IMR-90 (cell line): ENCODE data around the gene CD70. TPM values are rescaled to one million over a fixed set of nuclear protein-coding genes. Genes with fewer than 3 reads are reported as not detected.

Source experiments
- ATAC-seq: fragments of 200-7000 bp; cut with Tn5 transposase; 2 replicates; pipeline ENCODE4 v1.9.1; 2020; ENCODE audit warnings: low read depth, mild to moderate bottlenecking, moderate library complexity
- BruUV-seq: library from RNA; stranded (reverse); fragments of 400-500 nt; replicated peaks from 2 replicates; lab custom pipeline; 2021; lab: Mats Ljungman, UMichigan
- CTCF ChIA-PET: fragments of 300-600 bp; formaldehyde crosslinking; extraction: SDS; loops from one replicate; lab custom pipeline; 2021; ENCODE audit warnings: antibody characterized with exemption; lab: Yijun Ruan, JAX
- POLR2A ChIA-PET: fragments of 300-600 bp; sonication (Branson Sonifier 250); formaldehyde crosslinking; loops from one replicate; lab custom pipeline; 2022; ENCODE audit warnings: antibody characterized with exemption; ENCODE audit not compliant: unreplicated experiment; lab: Charles Lee
- DNase-seq: peaks from one replicate; pipeline ENCODE4 v3.0.0; 2013
- H2AFZ ChIP-seq: replicated peaks from 2 replicates; pipeline ENCODE3; 2013; ENCODE audit warnings: low read length, mild to moderate bottlenecking; ENCODE audit not compliant: poor library complexity
- H2AK5ac ChIP-seq: 2 replicates; pipeline ENCODE4 v1.6.1; 2013; ENCODE audit warnings: low read depth, low read length, inconsistent platforms
- H2AK9ac ChIP-seq: replicated peaks from 2 replicates; pipeline ENCODE3; 2013; ENCODE audit warnings: mild to moderate bottlenecking, low read depth, low read length, moderate library complexity; ENCODE audit not compliant: poor library complexity
- H2BK120ac ChIP-seq: 2 replicates; pipeline ENCODE4 v1.6.1; 2013; ENCODE audit warnings: low read depth, low read length, inconsistent platforms
- H2BK15ac ChIP-seq: 3 replicates; pipeline ENCODE4 v1.6.1; 2013; ENCODE audit warnings: low read depth, low read length, inconsistent platforms
- H2BK20ac ChIP-seq: 2 replicates; pipeline ENCODE4 v1.6.1; 2013; ENCODE audit warnings: low read depth, mild to moderate bottlenecking, inconsistent platforms, low read length, moderate library complexity
- H2BK5ac ChIP-seq: 2 replicates; pipeline ENCODE4 v1.6.1; 2013; ENCODE audit warnings: mild to moderate bottlenecking, low read depth, low read length, inconsistent platforms; ENCODE audit not compliant: poor library complexity, severe bottlenecking
- H3K14ac ChIP-seq: replicated peaks from 2 replicates; pipeline ENCODE4 v1.6.1; 2013; ENCODE audit warnings: low read depth, low read length, inconsistent platforms
- H3K18ac ChIP-seq: 2 replicates; pipeline ENCODE4 v1.6.1; 2013; ENCODE audit warnings: low read depth, low read length, control low read depth
- H3K23ac ChIP-seq: 2 replicates; pipeline ENCODE4 v1.6.1; 2013; ENCODE audit warnings: low read depth, low read length, inconsistent platforms
- H3K27ac ChIP-seq: 2 replicates; pipeline ENCODE4 v1.5.1; 2013; ENCODE audit warnings: mild to moderate bottlenecking, control low read depth, low read length; ENCODE audit not compliant: insufficient read depth
- H3K27me3 ChIP-seq: 2 replicates; pipeline ENCODE4 v1.6.1; 2013; ENCODE audit warnings: low read length; ENCODE audit not compliant: control insufficient read depth, insufficient read depth
- H3K36me3 ChIP-seq: 2 replicates; pipeline ENCODE4 v1.6.1; 2013; ENCODE audit warnings: low read length, mixed read lengths; ENCODE audit not compliant: control insufficient read depth, insufficient read depth
- H3K4ac ChIP-seq: 2 replicates; pipeline ENCODE4 v1.6.1; 2013; ENCODE audit warnings: low read depth, low read length, inconsistent platforms
- H3K4me1 ChIP-seq: 2 replicates; pipeline ENCODE4 v1.6.1; 2013; ENCODE audit warnings: low read length, mixed read lengths; ENCODE audit not compliant: control insufficient read depth, insufficient read depth
- H3K4me2 ChIP-seq: 2 replicates; pipeline ENCODE4 v1.6.1; 2013; ENCODE audit warnings: low read depth, mild to moderate bottlenecking, control low read depth, low read length, moderate library complexity
- H3K4me3 ChIP-seq: 2 replicates; pipeline ENCODE4 v1.5.1; 2013; ENCODE audit warnings: low read depth, mild to moderate bottlenecking, control low read depth, low read length, moderate library complexity; ENCODE audit not compliant: insufficient read depth
- H3K56ac ChIP-seq: 2 replicates; pipeline ENCODE4 v1.6.1; 2013; ENCODE audit warnings: low read length, inconsistent platforms; ENCODE audit not compliant: insufficient read depth; ENCODE audit errors: extremely low read depth
- H3K79me1 ChIP-seq, 2 experiments: 2 replicates each; pipeline ENCODE4 v1.6.1; 2013; ENCODE audit warnings: low read length in 2 of 2, inconsistent platforms in 1 of 2, low read depth in 1 of 2
- H3K9ac ChIP-seq: 2 replicates; pipeline ENCODE4 v1.6.1; 2013; ENCODE audit warnings: low read depth, low read length, control low read depth
- H3K9me1 ChIP-seq: 2 replicates; pipeline ENCODE4 v1.6.1; 2013; ENCODE audit warnings: low read length, inconsistent platforms; ENCODE audit not compliant: insufficient read depth
- H3K9me3 ChIP-seq: 2 replicates; pipeline ENCODE4 v1.6.1; 2013; ENCODE audit warnings: low read length; ENCODE audit not compliant: control insufficient read depth, insufficient read depth
- H4K20me1 ChIP-seq: 2 replicates; pipeline ENCODE4 v1.6.1; 2013; ENCODE audit warnings: low read length, inconsistent platforms; ENCODE audit not compliant: insufficient read depth
- H4K5ac ChIP-seq: 2 replicates; pipeline ENCODE4 v1.6.1; 2013; ENCODE audit warnings: mild to moderate bottlenecking, low read depth, low read length, control low read depth
- H4K8ac ChIP-seq, 2 experiments: 2 replicates each; pipeline ENCODE4 v1.6.1; 2013; ENCODE audit warnings: low read depth in 2 of 2, low read length in 2 of 2, control low read depth in 1 of 2, inconsistent platforms in 1 of 2
- H4K91ac ChIP-seq: 2 replicates; pipeline ENCODE4 v1.6.1; 2013; ENCODE audit warnings: low read depth, low read length, inconsistent platforms; ENCODE audit not compliant: insufficient read depth
- CEBPB ChIP-seq: IDR thresholded peaks from 2 replicates; pipeline ENCODE4 v1.6.1; 2012; ENCODE audit warnings: low read depth, low read length, improper control_type of control experiment
- CHD1 ChIP-seq: IDR thresholded peaks from 2 replicates; pipeline ENCODE4 v1.6.1; 2012; ENCODE audit warnings: low read depth, low read length, improper control_type of control experiment
- CTCF ChIP-seq: conservative IDR thresholded peaks from 2 replicates; pipeline ENCODE4 v1.5.1; 2012; ENCODE audit warnings: mild to moderate bottlenecking, low read depth, low read length, improper control_type of control experiment
- POLR2A ChIP-seq: IDR thresholded peaks from 2 replicates; pipeline ENCODE4 v1.6.1; 2012; ENCODE audit warnings: mild to moderate bottlenecking, low read depth, low read length
- RAD21 ChIP-seq: IDR thresholded peaks from 2 replicates; pipeline ENCODE4 v1.6.1; 2012; ENCODE audit warnings: low read length, improper control_type of control experiment
- SMC3 ChIP-seq: fragments of 150-350 bp; IDR thresholded peaks from 2 replicates; pipeline ENCODE4 v1.6.1; 2016; ENCODE audit warnings: low read depth, mild to moderate bottlenecking, antibody characterized with exemption, low read length, moderate library complexity
- USF2 ChIP-seq: fragments of 150-350 bp; IDR thresholded peaks from 2 replicates; pipeline ENCODE4 v1.6.1; 2017; ENCODE audit warnings: mild to moderate bottlenecking, antibody characterized with exemption, low read length, low read depth
- WGBS, 2 experiments: methylation state at CpG; one replicate each; pipeline versions ENCODE4 v1.1.5 to v1.1.7; 2013; ENCODE audit warnings: missing lambda C conversion rate in 2 of 2; ENCODE audit not compliant: insufficient read length in 1 of 2; ENCODE audit errors: extremely low coverage in 2 of 2; 5-methylcytosine and 5-hydroxymethylcytosine counted together
- dilution Hi-C: fragments of 300-500 bp; cut with HindIII; formaldehyde crosslinking; loops from one replicate; pipeline ENCODE4 v1.14.3; 2018; ENCODE audit warnings: low sequenced_read_pairs; ENCODE audit not compliant: unreplicated experiment
- in situ Hi-C: fragments of 300-500 bp; cut with MboI; formaldehyde crosslinking; loops from 3 replicates; pipeline ENCODE4 v1.14.3; 2019; ENCODE audit warnings: low sequenced_read_pairs, inconsistent platforms, mixed read lengths
- intact Hi-C: fragments of 100-400 bp; cut with micrococcal nuclease; formaldehyde crosslinking; loops from 2 replicates; pipeline ENCODE4 v1.10.0; 2022
- polyA plus RNA-seq, 3 experiments: library from polyadenylated mRNA; depleted of rRNA; stranded (reverse); fragments of >200 nt; gene quantifications; 2 replicates each; pipeline ENCODE4 v1.2.3, GENCODE V29; 2012; ENCODE audit warnings: low replicate concordance in 1 of 3
- total RNA-seq: library from RNA; depleted of rRNA; stranded (reverse); fragments of >200 nt; gene quantifications from 2 replicates; pipeline ENCODE4 v1.2.3, GENCODE V29; 2012

CD70 gene
- total and polyA plus RNA-seq, 2 of the 4 experiments (the other 2 are of a cell fraction), result not detected

GRCh38 chr19:6596621-6597020 lies 5.7 kb upstream of the CD70 start:
- H3K4ac ChIP-seq, result no peak overlapping the region
- no peaks in the 10 kb centered on the region for H3K9me1 ChIP-seq
- H2BK5ac ChIP-seq, result no peak overlapping the region
- no peaks in the 10 kb centered on the region for H4K20me1 ChIP-seq
- H3K79me1 ChIP-seq, result no peaks in the 10 kb centered on the region
- intact Hi-C loops (no loop called here), dilution Hi-C loops (no loop called here), in situ Hi-C loops (no loop called here)
- H3K14ac ChIP-seq, result no peak overlapping the region
- no peak overlapping the region for H4K8ac ChIP-seq
- no peak overlapping the region for H2BK120ac ChIP-seq
- no peak overlapping the region for H4K91ac ChIP-seq
- no peaks in the 10 kb centered on the region for H3K36me3 ChIP-seq
- DNase-seq (no peak), ATAC-seq (no peak)
- ChIA-PET CTCF (no interaction called here), POLR2A (no interaction called here)
- H2BK20ac ChIP-seq, result no peak overlapping the region
- no peak overlapping the region for H3K18ac ChIP-seq
- no peak overlapping the region for H3K4me3 ChIP-seq
- WGBS, 2 experiments, result no CpG with 5 or more reads among the region's 7 CpGs
- H4K5ac ChIP-seq, result no peak overlapping the region
- H2AFZ ChIP-seq, result no peak overlapping the region
- H3K4me1 ChIP-seq, result no peaks in the 10 kb centered on the region
- H2AK9ac ChIP-seq, result no peak overlapping the region
- TF ChIP-seq USF2 (no peak), POLR2A (no peak), RAD21 (no peak), CHD1 (no peak), SMC3 (no peak), CTCF (no peak), CEBPB (no peak)
- H3K9ac ChIP-seq, result no peak overlapping the region
- H3K27ac ChIP-seq, result no peak overlapping the region
- BruUV-seq, result no TSS peak
- H3K27me3 ChIP-seq, result no peaks in the 10 kb centered on the region
- no peak overlapping the region for H3K4me2 ChIP-seq
- H2AK5ac ChIP-seq, result no peak overlapping the region
- H3K23ac ChIP-seq, result no peak overlapping the region
- H2BK15ac ChIP-seq, result no peak overlapping the region
- no peak overlapping the region for H3K56ac ChIP-seq
- H3K9me3 ChIP-seq, result peaks cover 3% of the 10 kb centered on the region; the same call in 1 of the 2 replicates
